ENCODE measurements around the gene OSBPL3. TPM values are rescaled to one million over a fixed set of nuclear protein-coding genes. Genes with fewer than 3 reads are reported as not detected.

Gene OSBPL3
- total RNA-seq, 1 experiment from 2014 or later: 16.0 TPM

DNA sequence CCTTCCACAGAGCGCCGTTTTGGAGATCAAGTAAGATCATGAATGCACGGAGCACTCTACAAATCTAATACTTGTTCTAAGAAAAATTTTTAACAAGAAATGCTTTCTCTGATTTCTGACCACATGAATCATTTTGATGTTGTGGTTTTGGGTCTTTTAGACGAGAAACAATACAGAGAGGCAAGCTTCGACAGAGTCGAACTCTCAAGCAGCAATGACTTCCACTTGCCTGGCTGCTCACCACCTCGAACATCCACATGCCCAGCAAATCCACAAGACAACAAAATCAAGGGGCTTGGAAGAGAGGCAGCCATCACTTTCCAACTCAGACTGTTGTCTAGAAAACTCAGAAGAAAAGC lies 153.3 kb downstream of the OSBPL3 start:
- ChIA-PET POLR2A (interaction anchor here (0.5 kb wide), 1 partner anchor 243 kb away, joined by 4 read pairs; no protein-coding TSS in a partner anchor), CTCF (interaction anchor here (1.5 to 2.1 kb wide), 4 partner anchors 14 to 267 kb away, joined by 6 to 12 read pairs (median 6); no protein-coding TSS in a partner anchor)
- no peak for DNase-seq (ENCODE audit: low spot score)
- H3K9me3 Mint-ChIP-seq: no peaks in the 10 kb centered on the region
- ATAC-seq: no peak
- no peaks in the 10 kb centered on the region for H3K4me1 Mint-ChIP-seq
- H3K27ac Mint-ChIP-seq: no peak overlapping the region
- TF ChIP-seq JAZF1 (CRISPR knock-in tag; IDR thresholded peaks at IDR 0.05): no peak
- TF ChIP-seq, protein P1, sequence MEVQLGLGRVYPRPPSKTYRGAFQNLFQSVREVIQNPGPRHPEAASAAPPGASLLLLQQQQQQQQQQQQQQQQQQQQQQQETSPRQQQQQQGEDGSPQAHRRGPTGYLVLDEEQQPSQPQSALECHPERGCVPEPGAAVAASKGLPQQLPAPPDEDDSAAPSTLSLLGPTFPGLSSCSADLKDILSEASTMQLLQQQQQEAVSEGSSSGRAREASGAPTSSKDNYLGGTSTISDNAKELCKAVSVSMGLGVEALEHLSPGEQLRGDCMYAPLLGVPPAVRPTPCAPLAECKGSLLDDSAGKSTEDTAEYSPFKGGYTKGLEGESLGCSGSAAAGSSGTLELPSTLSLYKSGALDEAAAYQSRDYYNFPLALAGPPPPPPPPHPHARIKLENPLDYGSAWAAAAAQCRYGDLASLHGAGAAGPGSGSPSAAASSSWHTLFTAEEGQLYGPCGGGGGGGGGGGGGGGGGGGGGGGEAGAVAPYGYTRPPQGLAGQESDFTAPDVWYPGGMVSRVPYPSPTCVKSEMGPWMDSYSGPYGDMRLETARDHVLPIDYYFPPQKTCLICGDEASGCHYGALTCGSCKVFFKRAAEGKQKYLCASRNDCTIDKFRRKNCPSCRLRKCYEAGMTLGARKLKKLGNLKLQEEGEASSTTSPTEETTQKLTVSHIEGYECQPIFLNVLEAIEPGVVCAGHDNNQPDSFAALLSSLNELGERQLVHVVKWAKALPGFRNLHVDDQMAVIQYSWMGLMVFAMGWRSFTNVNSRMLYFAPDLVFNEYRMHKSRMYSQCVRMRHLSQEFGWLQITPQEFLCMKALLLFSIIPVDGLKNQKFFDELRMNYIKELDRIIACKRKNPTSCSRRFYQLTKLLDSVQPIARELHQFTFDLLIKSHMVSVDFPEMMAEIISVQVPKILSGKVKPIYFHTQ (CRISPR knock-in tag; IDR thresholded peaks at IDR 0.05): no peak
- TF ChIP-seq, protein P2, sequence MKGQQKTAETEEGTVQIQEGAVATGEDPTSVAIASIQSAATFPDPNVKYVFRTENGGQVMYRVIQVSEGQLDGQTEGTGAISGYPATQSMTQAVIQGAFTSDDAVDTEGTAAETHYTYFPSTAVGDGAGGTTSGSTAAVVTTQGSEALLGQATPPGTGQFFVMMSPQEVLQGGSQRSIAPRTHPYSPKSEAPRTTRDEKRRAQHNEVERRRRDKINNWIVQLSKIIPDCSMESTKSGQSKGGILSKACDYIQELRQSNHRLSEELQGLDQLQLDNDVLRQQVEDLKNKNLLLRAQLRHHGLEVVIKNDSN (CRISPR knock-in tag; IDR thresholded peaks at IDR 0.05): no peak
- TF ChIP-seq, protein P3, sequence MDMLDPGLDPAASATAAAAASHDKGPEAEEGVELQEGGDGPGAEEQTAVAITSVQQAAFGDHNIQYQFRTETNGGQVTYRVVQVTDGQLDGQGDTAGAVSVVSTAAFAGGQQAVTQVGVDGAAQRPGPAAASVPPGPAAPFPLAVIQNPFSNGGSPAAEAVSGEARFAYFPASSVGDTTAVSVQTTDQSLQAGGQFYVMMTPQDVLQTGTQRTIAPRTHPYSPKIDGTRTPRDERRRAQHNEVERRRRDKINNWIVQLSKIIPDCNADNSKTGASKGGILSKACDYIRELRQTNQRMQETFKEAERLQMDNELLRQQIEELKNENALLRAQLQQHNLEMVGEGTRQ (CRISPR knock-in tag; IDR thresholded peaks at IDR 0.05): no peak
- no peak overlapping the region for H3K4me3 Mint-ChIP-seq
- no peaks in the 10 kb centered on the region for H3K27me3 Mint-ChIP-seq (ENCODE audit: low read depth)
- H3K36me3 Mint-ChIP-seq: no peaks in the 10 kb centered on the region; the same call in none of the 2 replicates

DNA sequence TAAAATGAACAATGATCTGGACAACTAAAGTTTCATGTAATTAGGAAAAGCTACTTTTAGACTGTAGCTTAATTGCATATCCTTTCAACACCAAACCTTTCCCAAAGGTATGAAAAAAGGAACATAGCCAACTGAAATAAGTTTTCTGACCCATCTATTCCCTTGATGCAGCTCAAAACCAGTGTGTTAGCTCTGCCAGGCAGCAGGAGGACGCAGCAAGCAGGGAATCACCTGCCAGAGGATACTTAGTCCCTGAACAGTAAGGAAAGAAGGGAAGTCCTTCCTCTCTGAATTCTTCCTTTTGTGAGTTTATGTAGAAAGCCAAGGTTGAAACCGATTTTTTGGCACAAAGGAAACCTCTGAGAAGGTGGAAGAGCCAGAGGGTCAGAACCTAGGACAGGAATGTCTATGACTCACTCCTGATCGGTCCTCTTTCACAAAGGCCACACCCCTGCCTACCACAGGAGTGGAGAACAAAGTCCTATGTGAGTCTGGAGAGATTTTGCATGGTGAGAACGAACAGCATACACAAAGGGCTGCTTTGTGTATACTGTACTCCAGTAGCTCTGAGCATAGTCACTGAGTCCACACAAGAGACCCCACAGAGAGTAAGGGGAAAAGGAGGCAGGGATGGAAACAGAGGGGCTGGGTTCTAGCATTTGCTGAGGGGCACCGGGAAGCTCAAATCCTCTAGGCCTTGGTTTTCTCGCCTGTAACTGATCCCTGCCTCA lies 153.9 kb downstream of the OSBPL3 start:
- H3K9me3 Mint-ChIP-seq: no peaks in the 10 kb centered on the region
- CTCF ChIA-PET: interaction anchor here (1.8 to 2.1 kb wide), 3 partner anchors 14 to 267 kb away, joined by 6 to 12 read pairs (median 6); no protein-coding TSS in a partner anchor
- no peak overlapping the region for H3K4me3 Mint-ChIP-seq
- H3K4me1 Mint-ChIP-seq: no peaks in the 10 kb centered on the region
- H3K27me3 Mint-ChIP-seq (ENCODE audit: low read depth): no peaks in the 10 kb centered on the region
- POLR2A ChIA-PET: no interaction called here
- H3K36me3 Mint-ChIP-seq: no peaks in the 10 kb centered on the region; the same call in none of the 2 replicates
- TF ChIP-seq GABPB1 (CRISPR knock-in tag; IDR thresholded peaks at IDR 0.05) (peak; percentile 29; the same call in 1 of the 2 replicates), SP1 (CRISPR knock-in tag; conservative IDR thresholded peaks at IDR 0.05) (no peak), E2F1 (CRISPR knock-in tag; IDR thresholded peaks at IDR 0.05) (no peak), CDX4 (CRISPR knock-in tag; IDR thresholded peaks at IDR 0.05; ENCODE audit: borderline replicate concordance) (no peak)
- TF ChIP-seq, protein P4, sequence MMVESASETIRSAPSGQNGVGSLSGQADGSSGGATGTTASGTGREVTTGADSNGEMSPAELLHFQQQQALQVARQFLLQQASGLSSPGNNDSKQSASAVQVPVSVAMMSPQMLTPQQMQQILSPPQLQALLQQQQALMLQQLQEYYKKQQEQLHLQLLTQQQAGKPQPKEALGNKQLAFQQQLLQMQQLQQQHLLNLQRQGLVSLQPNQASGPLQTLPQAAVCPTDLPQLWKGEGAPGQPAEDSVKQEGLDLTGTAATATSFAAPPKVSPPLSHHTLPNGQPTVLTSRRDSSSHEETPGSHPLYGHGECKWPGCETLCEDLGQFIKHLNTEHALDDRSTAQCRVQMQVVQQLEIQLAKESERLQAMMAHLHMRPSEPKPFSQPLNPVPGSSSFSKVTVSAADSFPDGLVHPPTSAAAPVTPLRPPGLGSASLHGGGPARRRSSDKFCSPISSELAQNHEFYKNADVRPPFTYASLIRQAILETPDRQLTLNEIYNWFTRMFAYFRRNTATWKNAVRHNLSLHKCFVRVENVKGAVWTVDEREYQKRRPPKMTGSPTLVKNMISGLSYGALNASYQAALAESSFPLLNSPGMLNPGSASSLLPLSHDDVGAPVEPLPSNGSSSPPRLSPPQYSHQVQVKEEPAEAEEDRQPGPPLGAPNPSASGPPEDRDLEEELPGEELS (CRISPR knock-in tag; IDR thresholded peaks at IDR 0.05): no peak
- peak overlapping the region; percentile 34; the same call in 1 of the 2 replicates for H3K27ac Mint-ChIP-seq
- ATAC-seq: peak; percentile 81
- DNase-seq (ENCODE audit: low spot score): no peak

- peaks cover 6% of the 10 kb centered on the region for H3K4me1 Mint-ChIP-seq
- H3K27me3 Mint-ChIP-seq (ENCODE audit: low read depth): no peaks in the 10 kb centered on the region
- H3K27ac Mint-ChIP-seq: no peak overlapping the region
- ATAC-seq (no peak), DNase-seq (ENCODE audit: low spot score) (no peak)
- no peak overlapping the region for H3K4me3 Mint-ChIP-seq
- ChIA-PET CTCF (interaction anchor here (1.8 to 2.1 kb wide), 2 partner anchors 13 to 244 kb away, joined by 6 read pairs; no protein-coding TSS in a partner anchor), POLR2A (interaction anchor here (0.5 kb wide), 1 partner anchor 32 kb away, joined by 4 read pairs; no protein-coding TSS in a partner anchor)
- H3K36me3 Mint-ChIP-seq: no peaks in the 10 kb centered on the region; the same call in none of the 2 replicates
- no peaks in the 10 kb centered on the region for H3K9me3 Mint-ChIP-seq
- TF ChIP-seq ATF3 (CRISPR knock-in tag; conservative IDR thresholded peaks at IDR 0.05) (no peak), ZNF423 (CRISPR knock-in tag; IDR thresholded peaks at IDR 0.05) (no peak), STAT6 (CRISPR knock-in tag; conservative IDR thresholded peaks at IDR 0.05; ENCODE audit: low read depth) (no peak), SMAD3 (CRISPR knock-in tag; IDR thresholded peaks at IDR 0.05; ENCODE audit: borderline replicate concordance) (no peak), JAZF1 (CRISPR knock-in tag; IDR thresholded peaks at IDR 0.05) (no peak), ZNF121 (CRISPR knock-in tag; IDR thresholded peaks at IDR 0.05) (no peak)
- TF ChIP-seq, protein P5, sequence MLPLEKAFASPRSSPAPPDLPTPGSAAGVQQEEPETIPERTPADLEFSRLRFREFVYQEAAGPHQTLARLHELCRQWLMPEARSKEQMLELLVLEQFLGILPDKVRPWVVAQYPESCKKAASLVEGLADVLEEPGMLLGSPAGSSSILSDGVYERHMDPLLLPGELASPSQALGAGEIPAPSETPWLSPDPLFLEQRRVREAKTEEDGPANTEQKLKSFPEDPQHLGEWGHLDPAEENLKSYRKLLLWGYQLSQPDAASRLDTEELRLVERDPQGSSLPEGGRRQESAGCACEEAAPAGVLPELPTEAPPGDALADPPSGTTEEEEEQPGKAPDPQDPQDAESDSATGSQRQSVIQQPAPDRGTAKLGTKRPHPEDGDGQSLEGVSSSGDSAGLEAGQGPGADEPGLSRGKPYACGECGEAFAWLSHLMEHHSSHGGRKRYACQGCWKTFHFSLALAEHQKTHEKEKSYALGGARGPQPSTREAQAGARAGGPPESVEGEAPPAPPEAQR (CRISPR knock-in tag; IDR thresholded peaks at IDR 0.05): no peak
These were observed 154.6 kb downstream of the OSBPL3 start for GRCh38 chr7:24825381-24825794.
